GM12878 (cell line): ENCODE data around the gene DOK1. TPM values are rescaled to one million over a fixed set of nuclear protein-coding genes. Genes with fewer than 3 reads are reported as not detected.

Experiments used
- ATAC-seq: fragments of 200-7000 bp; cut with Tn5 transposase; 3 replicates; pipeline ENCODE4 v1.9.1; 2020; ENCODE audit warnings: mild to moderate bottlenecking, moderate library complexity
- BruUV-seq: library from RNA; stranded (reverse); fragments of 400-500 nt; replicated peaks from 2 replicates; lab custom pipeline; 2021; lab: Mats Ljungman, UMichigan
- CTCF ChIA-PET: fragments of 300-600 bp; sonication (Branson Sonifier 250); formaldehyde crosslinking; extraction: SDS; loops from one replicate; lab custom pipeline; 2021; ENCODE audit warnings: inconsistent platforms; lab: Yijun Ruan, JAX
- POLR2A ChIA-PET: fragments of 350-600 bp; formaldehyde crosslinking; extraction: SDS; loops from one replicate; lab custom pipeline; 2021; ENCODE audit warnings: inconsistent platforms; lab: Charles Lee
- RAD21 ChIA-PET: fragments of 300-600 bp; sonication (Branson Sonifier 250); formaldehyde crosslinking; loops from one replicate; lab custom pipeline; 2023; ENCODE audit warnings: antibody characterized with exemption; ENCODE audit not compliant: unreplicated experiment; lab: Charles Lee
- SMC1A ChIA-PET: fragments of 300-600 bp; sonication (Branson Sonifier 250); formaldehyde crosslinking; loops from one replicate; lab custom pipeline; 2023; ENCODE audit not compliant: unreplicated experiment, uncharacterized antibody; lab: Charles Lee
- DNase-seq: peaks from one replicate; pipeline ENCODE4 v3.0.0-alpha.2; 2011; ENCODE audit warnings: low read depth, low spot score
- FAIRE-seq: peaks from 3 replicates; lab custom pipeline; 2011; peaks lifted over from hg19 to GRCh38; lab: Jason Lieb, UNC
- H2AFZ ChIP-seq: 2 replicates; pipeline ENCODE4 v1.6.0; 2011; ENCODE audit warnings: low read depth, low read length, control low read depth; ENCODE audit not compliant: control insufficient read depth
- H3K27ac ChIP-seq: 2 replicates; pipeline ENCODE4 v1.5.1; 2011; ENCODE audit warnings: control low read depth; ENCODE audit not compliant: control insufficient read depth, insufficient read depth
- H3K27me3 ChIP-seq, 2 experiments: replicated peaks in 1 of 2; 2 replicates each; pipeline versions ENCODE4 v1.6.0 to v1.6.1; 2011; ENCODE audit warnings: low read length in 1 of 2; ENCODE audit not compliant: control insufficient read depth in 2 of 2, insufficient read depth in 2 of 2
- H3K36me3 ChIP-seq, 2 experiments: 2 replicates each; pipeline ENCODE4 v1.5.1; 2011; ENCODE audit warnings: low read length in 1 of 2; ENCODE audit not compliant: control insufficient read depth in 2 of 2, insufficient read depth in 2 of 2
- H3K4me1 ChIP-seq: 2 replicates; pipeline ENCODE4 v1.6.1; 2011; ENCODE audit warnings: mild to moderate bottlenecking, low read length, moderate library complexity, mixed read lengths; ENCODE audit not compliant: control insufficient read depth, insufficient read depth
- H3K4me2 ChIP-seq: 2 replicates; pipeline ENCODE4 v1.6.0; 2011; ENCODE audit warnings: control low read depth; ENCODE audit not compliant: control insufficient read depth, insufficient read depth
- H3K4me3 ChIP-seq: fragments of 200-600 bp; sonication (generic); 2 replicates; pipeline ENCODE4 v1.5.1; 2016
- H3K79me2 ChIP-seq: 2 replicates; pipeline ENCODE4 v1.6.0; 2011; ENCODE audit warnings: low read length; ENCODE audit not compliant: control insufficient read depth, insufficient read depth
- H3K9ac ChIP-seq: 2 replicates; pipeline ENCODE4 v1.8.0; 2011; ENCODE audit warnings: low read length, control low read depth, mixed read lengths; ENCODE audit not compliant: control insufficient read depth, insufficient read depth
- H3K9me3 ChIP-seq: replicated peaks from 3 replicates; pipeline ENCODE4 v1.5.1; 2011; ENCODE audit warnings: mild to moderate bottlenecking, low read length; ENCODE audit not compliant: control insufficient read depth, insufficient read depth
- H4K20me1 ChIP-seq: 2 replicates; pipeline ENCODE4 v1.6.0; 2011; ENCODE audit not compliant: control insufficient read depth, insufficient read depth
- BACH1 ChIP-seq: fragments of 450-650 bp; IDR thresholded peaks from 2 replicates; pipeline ENCODE4 v1.6.1; 2017; ENCODE audit warnings: mild to moderate bottlenecking, borderline replicate concordance
- BHLHE40 ChIP-seq, 2 experiments: fragments of 450-650 bp in 1 of 2; IDR thresholded peaks; 2 replicates each; pipeline ENCODE4 v1.6.1; 2011 to 2017; ENCODE audit warnings: low read depth in 2 of 2, borderline replicate concordance in 1 of 2, improper control_type of control experiment in 1 of 2, low read length in 1 of 2, mild to moderate bottlenecking in 1 of 2
- EGR1 ChIP-seq, 2 experiments: IDR thresholded peaks; 1 replicate in 1 of 2; 2 replicates in 1 of 2; pipeline ENCODE4 v1.6.1; 2011 to 2012; ENCODE audit warnings: low read depth in 2 of 2, low read length in 2 of 2, borderline replicate concordance in 1 of 2, mild to moderate bottlenecking in 1 of 2, moderate library complexity in 1 of 2
- GABPA ChIP-seq: IDR thresholded peaks from 2 replicates; pipeline ENCODE4 v1.6.1; 2014; ENCODE audit warnings: antibody characterized with exemption, low read depth, mild to moderate bottlenecking, inconsistent platforms
- LARP7 ChIP-seq: fragments of 450-650 bp; IDR thresholded peaks from 2 replicates; pipeline ENCODE4 v1.6.1; 2017; ENCODE audit warnings: mild to moderate bottlenecking
- NR2F1 ChIP-seq: fragments of 450-650 bp; conservative IDR thresholded peaks from 2 replicates; pipeline ENCODE4 v1.6.1; 2017; ENCODE audit warnings: mild to moderate bottlenecking
- RUNX3 ChIP-seq: IDR thresholded peaks from 2 replicates; pipeline ENCODE4 v1.6.1; 2012; ENCODE audit warnings: low read length, inconsistent platforms
- SREBF2 ChIP-seq: IDR thresholded peaks from 2 replicates; pipeline ENCODE4 v1.6.1; 2012; ENCODE audit warnings: mild to moderate bottlenecking, low read length
- STAT3 ChIP-seq: IDR thresholded peaks from 2 replicates; pipeline ENCODE4 v1.6.1; 2011; ENCODE audit warnings: low read depth, low read length, improper control_type of control experiment
- ZNF592 ChIP-seq: fragments of 450-650 bp; IDR thresholded peaks from 2 replicates; pipeline ENCODE4 v1.6.1; 2017; ENCODE audit warnings: mild to moderate bottlenecking, moderate library complexity
- WGBS: methylation state at CpG from one replicate; pipeline ENCODE4 v1.1.6; 2016; ENCODE audit warnings: low lambda C conversion rate; ENCODE audit not compliant: insufficient replicate concordance, insufficient coverage; ENCODE audit errors: missing lambda C conversion rate; 5-methylcytosine and 5-hydroxymethylcytosine counted together
- in situ Hi-C: fragments of 300-500 bp; cut with MboI; formaldehyde crosslinking; loops from 9 replicates; pipeline ENCODE4 v1.14.3; 2018; ENCODE audit warnings: mixed read lengths
- intact Hi-C: fragments of 100-400 bp; cut with micrococcal nuclease; formaldehyde crosslinking; loops from one replicate; pipeline ENCODE4 v1.14.2; 2022; ENCODE audit not compliant: unreplicated experiment
- polyA plus RNA-seq, 11 experiments: library from polyadenylated mRNA; depleted of rRNA in 4 of 11; unstranded in 6 of 11; stranded (reverse) in 5 of 11; fragments of >200 nt; fragmentation: Nextera tagmentation in 4 of 11; fragmentation: Illumina TruSeq in 1 of 11; extraction: Ambion mirVana in 4 of 11; extraction: Trizol in 1 of 11; gene quantifications; 1 replicate in 1 of 11; 2 replicates in 10 of 11; pipeline versions ENCODE4 v1.2.1 to v1.2.3, GENCODE V29; 2011 to 2016; ENCODE audit warnings: inconsistent platforms in 2 of 11, missing spikeins in 2 of 11, low read depth in 1 of 11
- total RNA-seq, 4 experiments: library from RNA; depleted of rRNA in 3 of 4; stranded (reverse); fragments of >200 nt in 3 of 4; fragmentation: Illumina TruSeq in 1 of 4; extraction: Trizol in 1 of 4; gene quantifications; 2 replicates each; pipeline versions ENCODE4 v1.2.1 to v1.2.3, GENCODE V29; 2013 to 2021
- TF ChIP-seq, protein P1 (sequence below): fragments of 450-650 bp; IDR thresholded peaks from 2 replicates; pipeline ENCODE4 v1.6.1; 2017; ENCODE audit warnings: low read depth, mild to moderate bottlenecking, moderate library complexity

DOK1 gene
- total and polyA plus RNA-seq, 10 of the 15 experiments (the other 5 are each of a cell fraction or from before 2014, with no cell fraction given), result 1.4 to 104 (median 59.7) TPM

DNA sequence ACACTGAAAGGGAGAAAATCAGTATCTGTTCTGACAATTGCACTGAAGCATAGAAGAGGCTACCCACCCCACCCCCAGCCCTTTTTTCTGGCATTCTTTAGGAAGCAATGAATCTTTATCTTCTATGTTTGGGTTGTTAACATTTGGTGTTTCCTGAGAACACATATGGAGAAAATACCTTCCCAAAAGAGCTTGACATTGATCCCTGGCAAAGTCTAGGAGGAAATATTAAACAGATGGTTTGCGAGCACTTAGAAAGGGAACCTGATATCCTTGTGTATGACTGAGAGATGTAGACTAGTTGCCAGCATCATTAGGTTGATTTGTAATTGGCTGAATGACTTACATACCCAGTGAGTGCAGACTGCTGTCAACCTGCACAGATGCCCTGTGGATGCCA lies 42.9 kb downstream of the DOK1 start:
- Histone ChIP-seq H3K4me3 (no peak overlapping the region), H4K20me1 (no peaks in the 10 kb centered on the region), H3K4me2 (no peak overlapping the region), H2AFZ (no peak overlapping the region), H3K36me3 (no peaks in the 10 kb centered on the region), H3K27me3 (no peaks in the 10 kb centered on the region; a peak in 2 of 4 replicates), H3K9me3 (no peaks in the 10 kb centered on the region), H3K27ac (no peak overlapping the region), H3K79me2 (no peaks in the 10 kb centered on the region), H3K9ac (no peak overlapping the region), H3K4me1 (no peaks in the 10 kb centered on the region)
- intact Hi-C loops, result no loop called here
- ChIA-PET POLR2A (interaction anchor here (0.7 kb wide), 1 partner anchor 92 kb away, joined by 3 read pairs; no protein-coding TSS in a partner anchor), RAD21 (no interaction called here), SMC1A (interaction anchor here (1.3 to 6.7 kb wide), 3 partner anchors 8 to 29 kb away, joined by 3 to 44 read pairs (median 5); no protein-coding TSS in a partner anchor), CTCF (interaction anchor here (7.6 kb wide), 1 partner anchor 9 kb away, joined by 74 read pairs; no protein-coding TSS in a partner anchor)
- ATAC-seq (no peak), FAIRE-seq (no peak), DNase-seq (no peak)
- 33% methylated on average over 1 of the region's 1 CpG for WGBS
- in situ Hi-C loops, result loop anchor here (10.0 kb wide), 1 partner anchor 353 kb away; no protein-coding TSS in a partner anchor
- BruUV-seq, result no TSS peak
- TF ChIP-seq BACH1 (no peak), RUNX3 (no peak), STAT3 (no peak), SREBF2 (no peak)

DNA sequence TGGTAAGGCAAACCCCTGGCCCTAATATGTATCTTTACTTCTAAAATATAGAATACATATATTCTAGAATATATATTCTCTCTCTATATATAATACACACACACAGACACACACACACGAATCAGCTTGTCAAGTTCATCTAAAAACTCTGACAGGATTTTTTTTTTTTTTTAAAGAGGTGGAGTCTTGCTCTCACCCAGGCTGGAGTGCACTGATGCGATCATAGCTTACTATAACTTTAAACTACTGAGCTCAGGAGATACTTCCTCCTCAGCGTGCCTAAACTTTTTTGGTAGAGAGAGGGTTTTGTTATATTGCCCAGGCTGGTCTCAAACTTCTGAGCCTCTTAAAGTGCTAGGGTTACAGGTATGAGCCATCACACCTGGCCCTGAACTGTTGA lies 45.2 kb downstream of the DOK1 start:
- no peak for FAIRE-seq
- Histone ChIP-seq H3K9me3 (no peaks in the 10 kb centered on the region), H3K4me2 (no peak overlapping the region), H2AFZ (no peak overlapping the region), H3K9ac (no peak overlapping the region), H4K20me1 (no peaks in the 10 kb centered on the region), H3K36me3 (no peaks in the 10 kb centered on the region), H3K4me3 (no peak overlapping the region), H3K4me1 (no peaks in the 10 kb centered on the region), H3K27me3 (no peaks in the 10 kb centered on the region; a peak in 3 of 4 replicates), H3K79me2 (no peaks in the 10 kb centered on the region), H3K27ac (no peak overlapping the region)
- ChIA-PET POLR2A (interaction anchor here (0.6 kb wide), 1 partner anchor 132 kb away, joined by 6 read pairs; no protein-coding TSS in a partner anchor), SMC1A (interaction anchor here (6.7 kb wide), 1 partner anchor 10 kb away, joined by 44 read pairs; no protein-coding TSS in a partner anchor), RAD21 (interaction anchor here (1.0 to 1.1 kb wide), 2 partner anchors 11 to 19 kb away, joined by 3 read pairs; no protein-coding TSS in a partner anchor), CTCF (interaction anchor here (7.6 kb wide), 1 partner anchor 11 kb away, joined by 74 read pairs; no protein-coding TSS in a partner anchor)
- in situ Hi-C loops (loop anchor here (10.0 kb wide), 1 partner anchor 355 kb away; no protein-coding TSS in a partner anchor), intact Hi-C loops (no loop called here)
- ATAC-seq, result peak; percentile 48
- no peak for DNase-seq
- BruUV-seq, result no TSS peak
- 0% methylated on average over 3 of the region's 3 CpGs for WGBS
- TF ChIP-seq GABPA (no peak), NR2F1 (no peak), ZNF592 (no peak), BHLHE40 (IDR thresholded peaks at IDR 0.05; ENCODE audit: borderline replicate concordance in 1 of 2, low read depth in 2 of 2, low read length in 1 of 2) (no peak), EGR1 (IDR thresholded peaks at IDR 0.05; ENCODE audit: borderline replicate concordance in 1 of 2, low read depth in 2 of 2, low read length in 2 of 2) (no peak), LARP7 (no peak)
- TF ChIP-seq, protein P1, sequence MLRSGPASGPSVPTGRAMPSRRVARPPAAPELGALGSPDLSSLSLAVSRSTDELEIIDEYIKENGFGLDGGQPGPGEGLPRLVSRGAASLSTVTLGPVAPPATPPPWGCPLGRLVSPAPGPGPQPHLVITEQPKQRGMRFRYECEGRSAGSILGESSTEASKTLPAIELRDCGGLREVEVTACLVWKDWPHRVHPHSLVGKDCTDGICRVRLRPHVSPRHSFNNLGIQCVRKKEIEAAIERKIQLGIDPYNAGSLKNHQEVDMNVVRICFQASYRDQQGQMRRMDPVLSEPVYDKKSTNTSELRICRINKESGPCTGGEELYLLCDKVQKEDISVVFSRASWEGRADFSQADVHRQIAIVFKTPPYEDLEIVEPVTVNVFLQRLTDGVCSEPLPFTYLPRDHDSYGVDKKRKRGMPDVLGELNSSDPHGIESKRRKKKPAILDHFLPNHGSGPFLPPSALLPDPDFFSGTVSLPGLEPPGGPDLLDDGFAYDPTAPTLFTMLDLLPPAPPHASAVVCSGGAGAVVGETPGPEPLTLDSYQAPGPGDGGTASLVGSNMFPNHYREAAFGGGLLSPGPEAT, result no peak
